NCI-H345 (cell line): ENCODE data around the gene LAMA5.

Source experiments
- DNase-seq: peaks from one replicate; lab custom pipeline; 2025; lab: John Stamatoyannopoulos, UW

Gene LAMA5

GRCh38 chr20:62304331-62305148, 62.6 kb downstream of the LAMA5 start:
- DNase-seq: no peak

GRCh38 chr20:62303340-62304226, 63.5 kb downstream of the LAMA5 start:
- DNase-seq: no peak

- no peak for DNase-seq
Measured at GRCh38 chr20:62303062-62303339, 64.1 kb downstream of the LAMA5 start.

GRCh38 chr20:62302341-62303061, 64.6 kb downstream of the LAMA5 start, which contains the start of gene ADRM1:
Gene ADRM1 (plus strand): TSS chr20:62302997. CDS start chr20:62303569, 572 bp downstream.
- peak; percentile 99 for DNase-seq

GRCh38 chr20:62301773-62302340, 65.3 kb downstream of the LAMA5 start:
- DNase-seq: peak; percentile 97

GRCh38 chr20:62301111-62301668, 65.9 kb downstream of the LAMA5 start:
- peak; percentile 33 for DNase-seq

GRCh38 chr20:62300319-62300718, 66.8 kb downstream of the LAMA5 start:
- no peak for DNase-seq

- DNase-seq: no peak
Measured at GRCh38 chr20:62299666-62300236, 67.4 kb downstream of the LAMA5 start.

GRCh38 chr20:62298577-62299249, 68.4 kb downstream of the LAMA5 start:
- no peak for DNase-seq

- no peak for DNase-seq
Measured at GRCh38 chr20:62297449-62298227, 69.5 kb downstream of the LAMA5 start.

- no peak for DNase-seq
Measured at GRCh38 chr20:62296724-62297448, 70.2 kb downstream of the LAMA5 start.

- DNase-seq: no peak
Measured at GRCh38 chr20:62294516-62294915, 72.6 kb downstream of the LAMA5 start.

GRCh38 chr20:62293946-62294345, 73.2 kb downstream of the LAMA5 start:
- no peak for DNase-seq

- DNase-seq: peak; percentile 25
Measured at GRCh38 chr20:62293111-62293784, 73.9 kb downstream of the LAMA5 start.

GRCh38 chr20:62292108-62292507, 75.0 kb downstream of the LAMA5 start:
- DNase-seq: no peak

- DNase-seq: no peak
Measured at GRCh38 chr20:62291251-62292066, 75.7 kb downstream of the LAMA5 start.

- DNase-seq: no peak
Measured at GRCh38 chr20:62289898-62290297, 77.2 kb downstream of the LAMA5 start.

- DNase-seq: no peak
Measured at GRCh38 chr20:62289131-62289530, 78.0 kb downstream of the LAMA5 start.
